NCI-H2107 treated with DMSO at 0.1 percent for 48 hours (cell line): ENCODE results near the gene KATNA1.

ENCODE experiments used
- DNase-seq: peaks from one replicate; lab custom pipeline; 2025; ENCODE audit not compliant: unreplicated experiment; lab: John Stamatoyannopoulos, UW

Gene KATNA1

GRCh38 chr6:149614337-149614736 is 34.2 kb downstream of the KATNA1 start:
- no peak for DNase-seq

- no peak for DNase-seq
Observed at GRCh38 chr6:149608381-149608982, 40.0 kb downstream of the KATNA1 start.

- no peak for DNase-seq
Observed at GRCh38 chr6:149600508-149600907, 48.0 kb downstream of the KATNA1 start.

- no peak for DNase-seq
Observed at GRCh38 chr6:149593408-149593807, 55.1 kb downstream of the KATNA1 start.

GRCh38 chr6:149592983-149593382 is 55.5 kb downstream of the KATNA1 start:
- DNase-seq, result no peak

- DNase-seq, result no peak
Observed at GRCh38 chr6:149586149-149586548, 62.4 kb downstream of the KATNA1 start.

GRCh38 chr6:149581349-149581748 is 67.2 kb downstream of the KATNA1 start:
- DNase-seq, result no peak

GRCh38 chr6:149580880-149581279 is 67.6 kb downstream of the KATNA1 start:
- DNase-seq, result no peak

- no peak for DNase-seq
Observed at GRCh38 chr6:149567945-149568585, 80.4 kb downstream of the KATNA1 start.

- no peak for DNase-seq
Observed at GRCh38 chr6:149567194-149567586, 81.3 kb downstream of the KATNA1 start.

- DNase-seq, result peak; percentile 31
Observed at GRCh38 chr6:149566410-149567193, 81.9 kb downstream of the KATNA1 start.

- peak; percentile 83 for DNase-seq
Observed at GRCh38 chr6:149565527-149566409, 82.7 kb downstream of the KATNA1 start, which contains the start of gene GINM1. GINM1 (plus strand) TSS chr6:149566375; CDS start chr6:149566415, 40 bp downstream.

- DNase-seq, result no peak
Observed at GRCh38 chr6:149563928-149564325, 84.6 kb downstream of the KATNA1 start.

GRCh38 chr6:149563203-149563927 is 85.1 kb downstream of the KATNA1 start:
- DNase-seq, result no peak

- no peak for DNase-seq
Observed at GRCh38 chr6:149560736-149561135, 87.8 kb downstream of the KATNA1 start.

GRCh38 chr6:149559389-149559788 is 89.1 kb downstream of the KATNA1 start:
- no peak for DNase-seq

GRCh38 chr6:149558029-149558428 is 90.5 kb downstream of the KATNA1 start:
- no peak for DNase-seq

- no peak for DNase-seq
Observed at GRCh38 chr6:149551920-149552319, 96.6 kb downstream of the KATNA1 start.

GRCh38 chr6:149545754-149546471 is 102.6 kb downstream of the KATNA1 start, which contains the start of gene PPIL4:
PPIL4 (minus strand) TSS chr6:149546043; CDS start chr6:149546005, 38 bp downstream.
- DNase-seq, result peak; percentile 78
